ENCODE measurements around the gene ZFP91. TPM values are rescaled to one million over a fixed set of nuclear protein-coding genes. Genes with fewer than 3 reads are reported as not detected.

ZFP91 gene
- total and polyA plus RNA-seq, 9 of the 15 experiments (the other 6 are each of a cell fraction or from before 2014, with no cell fraction given): 17.6 to 58.3 (median 34.0) TPM

DNA sequence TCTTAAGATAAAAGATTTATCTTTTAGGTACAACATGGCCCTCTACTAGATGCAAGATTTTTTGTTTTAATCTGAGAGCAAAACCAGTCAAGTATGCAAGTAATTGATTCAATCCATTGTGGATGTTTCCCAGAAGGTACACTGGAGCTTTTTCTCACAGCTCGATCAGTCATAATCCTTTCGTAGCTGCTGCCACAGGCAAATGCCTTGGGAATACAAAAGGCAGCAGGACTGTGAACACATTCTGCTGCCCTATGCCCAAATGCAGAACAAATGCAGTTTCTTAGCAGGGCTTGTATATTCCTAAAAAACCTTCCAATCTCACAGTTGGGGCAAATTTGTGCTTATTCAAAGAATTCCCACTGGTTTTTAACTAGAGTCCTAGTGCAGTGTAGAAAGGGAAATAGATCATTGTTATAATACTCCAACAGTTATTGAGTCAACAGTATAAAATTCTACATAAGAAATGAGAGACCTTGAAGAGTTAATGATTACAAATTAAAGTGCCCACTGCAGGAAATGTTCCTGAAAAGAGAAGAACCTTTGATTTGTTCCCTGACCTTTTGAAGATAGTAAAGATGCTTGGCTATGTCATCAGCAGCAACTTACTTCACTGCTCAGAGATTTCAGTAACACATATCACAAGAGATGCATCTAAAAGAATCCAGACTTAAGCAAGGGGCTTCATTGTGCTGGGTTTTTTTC lies 17.3 kb upstream of the ZFP91 start:
- POLR2A ChIA-PET: no interaction called here

More for the DNA sequence above, 17.3 kb upstream of the ZFP91 start:
- H3K27ac ChIP-seq (ENCODE audit: extremely low read depth, low read depth, low read length): no peak overlapping the region
- no peak for FAIRE-seq
- no peak overlapping the region for H3K9ac ChIP-seq (ENCODE audit: insufficient read depth in 1 of 2, low read depth in 2 of 2, low read length in 2 of 2)
- no peak for ATAC-seq
- H3K4me1 ChIP-seq (replicated peaks in 1 of 2; ENCODE audit: control insufficient read depth in 2 of 2, insufficient read depth in 2 of 2, low read length in 2 of 2): no peaks in the 10 kb centered on the region
- no peaks in the 10 kb centered on the region for H3K9me1 ChIP-seq (ENCODE audit: control insufficient read depth, insufficient read depth, low read length)
- no peaks in the 10 kb centered on the region for H3K79me2 ChIP-seq (ENCODE audit: control insufficient read depth, insufficient read depth, low read length)
- DNase-seq (ENCODE audit: extremely low read depth in 1 of 4, low spot score in 3 of 4): no peak
- in situ Hi-C loops (cut with MboI): no loop called here
- no peaks in the 10 kb centered on the region for H3K27me3 ChIP-seq (ENCODE audit: control insufficient read depth in 2 of 2, insufficient read depth in 2 of 2, low read length in 2 of 2)
- H2AFZ ChIP-seq (ENCODE audit: low read depth, low read length): no peak overlapping the region
- no TSS peak for BruUV-seq (replicated peaks)
- intact Hi-C loops (cut with micrococcal nuclease): no loop called here
- no peak overlapping the region for H3K4me2 ChIP-seq (ENCODE audit: insufficient read depth, low read length)
- no peaks in the 10 kb centered on the region for H3K9me3 ChIP-seq (replicated peaks; ENCODE audit: control insufficient read depth, insufficient read depth, low read depth, low read length)
- H4K20me1 ChIP-seq (replicated peaks; ENCODE audit: control insufficient read depth, insufficient read depth, low read length): no peaks in the 10 kb centered on the region
- H3K36me3 ChIP-seq (ENCODE audit: control insufficient read depth, insufficient read depth, low read length): no peaks in the 10 kb centered on the region
- no peak overlapping the region for H3K4me3 ChIP-seq
- CTCF ChIA-PET (ENCODE audit: low intra/inter-chr PET ratio): no interaction called here
- TF ChIP-seq SUPT5H (IDR thresholded peaks at IDR 0.05) (no peak), SNRNP70 (optimal IDR thresholded peaks at IDR 0.05; ENCODE audit: low read depth, low read length) (no peak), ZNF184 (CRISPR knock-in tag; IDR thresholded peaks at IDR 0.05) (no peak), ETS2 (tag; IDR thresholded peaks at IDR 0.05; ENCODE audit: borderline replicate concordance, poor library complexity, severe bottlenecking) (no peak), NR4A1 (CRISPR knock-in tag; IDR thresholded peaks at IDR 0.05) (no peak), NR4A1 (tag; IDR thresholded peaks at IDR 0.05) (no peak), BHLHE40 (IDR thresholded peaks at IDR 0.05; ENCODE audit: low read length) (no peak), ZNF41 (CRISPR knock-in tag; conservative IDR thresholded peaks at IDR 0.05) (no peak), JUNB (CRISPR knock-in tag; conservative IDR thresholded peaks at IDR 0.05) (no peak), RBM15 (IDR thresholded peaks at IDR 0.05; ENCODE audit: insufficient read depth, low read length) (no peak), ZSCAN29 (IDR thresholded peaks at IDR 0.05) (no peak)
- TF ChIP-seq, protein P1, sequence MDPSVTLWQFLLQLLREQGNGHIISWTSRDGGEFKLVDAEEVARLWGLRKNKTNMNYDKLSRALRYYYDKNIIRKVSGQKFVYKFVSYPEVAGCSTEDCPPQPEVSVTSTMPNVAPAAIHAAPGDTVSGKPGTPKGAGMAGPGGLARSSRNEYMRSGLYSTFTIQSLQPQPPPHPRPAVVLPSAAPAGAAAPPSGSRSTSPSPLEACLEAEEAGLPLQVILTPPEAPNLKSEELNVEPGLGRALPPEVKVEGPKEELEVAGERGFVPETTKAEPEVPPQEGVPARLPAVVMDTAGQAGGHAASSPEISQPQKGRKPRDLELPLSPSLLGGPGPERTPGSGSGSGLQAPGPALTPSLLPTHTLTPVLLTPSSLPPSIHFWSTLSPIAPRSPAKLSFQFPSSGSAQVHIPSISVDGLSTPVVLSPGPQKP (CRISPR knock-in tag; IDR thresholded peaks at IDR 0.05): no peak
- TF ChIP-seq, protein P2, sequence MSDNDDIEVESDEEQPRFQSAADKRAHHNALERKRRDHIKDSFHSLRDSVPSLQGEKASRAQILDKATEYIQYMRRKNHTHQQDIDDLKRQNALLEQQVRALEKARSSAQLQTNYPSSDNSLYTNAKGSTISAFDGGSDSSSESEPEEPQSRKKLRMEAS (CRISPR knock-in tag; IDR thresholded peaks at IDR 0.05): no peak
- WGBS (ENCODE audit: insufficient coverage, low coverage, missing lambda C conversion rate): 61% methylated on average over 2 of the region's 2 CpGs

Measured in K562 (cell line).